Natural killer cell (primary cell): ENCODE results near the gene GPSM1. TPM values are rescaled to one million over a fixed set of nuclear protein-coding genes. Genes with fewer than 3 reads are reported as not detected.
A peak's percentile ranks its signal among the peaks of the same experiment; 100 is the strongest.

Experiments
- ATAC-seq, 3 donors: fragments of 150-1000 bp in 2 of 3; fragments of 200-7000 bp in 1 of 3; cut with Tn5 transposase; 1 replicate in 1 of 3; 2 replicates in 2 of 3; pipeline ENCODE4 v1.10.0; 2021; ENCODE audit warnings: mild to moderate bottlenecking in 2 of 3, moderate library complexity in 2 of 3
- DNase-seq, 2 donors: peaks; one replicate each; pipeline versions ENCODE4 v3.0.0 to v3.0.0-alpha.2; 2013 to 2021; ENCODE audit warnings: mixed read lengths in 1 of 2
- H3K27ac ChIP-seq: one replicate; pipeline ENCODE4 v1.5.1; 2013; ENCODE audit warnings: mild to moderate bottlenecking, low read length
- H3K27me3 ChIP-seq: one replicate; pipeline ENCODE4 v1.6.1; 2013; ENCODE audit warnings: low read length; ENCODE audit not compliant: control insufficient read depth, insufficient read depth
- H3K36me3 ChIP-seq: one replicate; pipeline ENCODE4 v1.6.1; 2013; ENCODE audit warnings: low read length; ENCODE audit not compliant: control insufficient read depth, insufficient read depth
- H3K4me1 ChIP-seq: one replicate; pipeline ENCODE4 v1.6.1; 2013; ENCODE audit warnings: low read length; ENCODE audit not compliant: control insufficient read depth, insufficient read depth
- H3K4me3 ChIP-seq: one replicate; pipeline ENCODE4 v1.5.1; 2013; ENCODE audit warnings: low read length
- H3K9me3 ChIP-seq: one replicate; pipeline ENCODE4 v1.6.1; 2013; ENCODE audit warnings: low read length; ENCODE audit not compliant: control insufficient read depth, insufficient read depth
- H3K27ac Mint-ChIP-seq, 2 donors: one replicate each; pipeline ENCODE4 v1.8.0; 2022; ENCODE audit warnings: mild to moderate bottlenecking in 2 of 2, mixed read lengths in 2 of 2, moderate library complexity in 1 of 2
- H3K27me3 Mint-ChIP-seq, 2 donors: one replicate each; pipeline ENCODE4 v1.8.0; 2022; ENCODE audit warnings: low read depth in 2 of 2, mixed read lengths in 2 of 2
- H3K36me3 Mint-ChIP-seq: one replicate; pipeline ENCODE4 v1.8.0; 2022; ENCODE audit warnings: mixed read lengths
- H3K4me1 Mint-ChIP-seq, 2 donors: one replicate each; pipeline ENCODE4 v1.8.0; 2022; ENCODE audit warnings: mixed read lengths in 2 of 2
- H3K4me3 Mint-ChIP-seq: one replicate; pipeline ENCODE4 v1.8.0; 2022; ENCODE audit warnings: mild to moderate bottlenecking, moderate library complexity, mixed read lengths
- H3K9me3 Mint-ChIP-seq, 2 donors: one replicate each; pipeline ENCODE4 v1.8.0; 2022; ENCODE audit warnings: mixed read lengths in 2 of 2
- WGBS: methylation state at CpG from one replicate; pipeline ENCODE4 v1.1.7; 2013; ENCODE audit warnings: missing lambda C conversion rate; ENCODE audit not compliant: insufficient coverage; 5-methylcytosine and 5-hydroxymethylcytosine counted together
- intact Hi-C: fragments of 100-400 bp; cut with micrococcal nuclease; formaldehyde crosslinking; loops from one replicate; pipeline ENCODE4 v1.14.2; 2022
- total RNA-seq, 4 donors: library from RNA; stranded (reverse); fragments of 120-200 nt in 1 of 4; gene quantifications; one replicate each; pipeline versions ENCODE4 v1.2.3 to v1.2.4, GENCODE V29; 2013 to 2022
- TF ChIP-seq, protein P1 (sequence below): fragments of 200-600 bp; IDR thresholded peaks from one replicate; pipeline ENCODE4 v1.8.0; 2022; ENCODE audit warnings: antibody characterized with exemption

Gene GPSM1
- total RNA-seq, 3 donors from 2014 or later (not counting 1 experiment from before 2014, with no cell fraction given), result 2.6 to 4.2 (median 3.4) TPM

- Histone ChIP-seq H3K27ac (no peak overlapping the region), H3K9me3 (no peaks in the 10 kb centered on the region), H3K4me3 (no peak overlapping the region), H3K36me3 (no peaks in the 10 kb centered on the region), H3K27me3 (no peaks in the 10 kb centered on the region), H3K4me1 (peaks cover 3% of the 10 kb centered on the region)
- TF ChIP-seq, protein P1, sequence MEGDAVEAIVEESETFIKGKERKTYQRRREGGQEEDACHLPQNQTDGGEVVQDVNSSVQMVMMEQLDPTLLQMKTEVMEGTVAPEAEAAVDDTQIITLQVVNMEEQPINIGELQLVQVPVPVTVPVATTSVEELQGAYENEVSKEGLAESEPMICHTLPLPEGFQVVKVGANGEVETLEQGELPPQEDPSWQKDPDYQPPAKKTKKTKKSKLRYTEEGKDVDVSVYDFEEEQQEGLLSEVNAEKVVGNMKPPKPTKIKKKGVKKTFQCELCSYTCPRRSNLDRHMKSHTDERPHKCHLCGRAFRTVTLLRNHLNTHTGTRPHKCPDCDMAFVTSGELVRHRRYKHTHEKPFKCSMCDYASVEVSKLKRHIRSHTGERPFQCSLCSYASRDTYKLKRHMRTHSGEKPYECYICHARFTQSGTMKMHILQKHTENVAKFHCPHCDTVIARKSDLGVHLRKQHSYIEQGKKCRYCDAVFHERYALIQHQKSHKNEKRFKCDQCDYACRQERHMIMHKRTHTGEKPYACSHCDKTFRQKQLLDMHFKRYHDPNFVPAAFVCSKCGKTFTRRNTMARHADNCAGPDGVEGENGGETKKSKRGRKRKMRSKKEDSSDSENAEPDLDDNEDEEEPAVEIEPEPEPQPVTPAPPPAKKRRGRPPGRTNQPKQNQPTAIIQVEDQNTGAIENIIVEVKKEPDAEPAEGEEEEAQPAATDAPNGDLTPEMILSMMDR, result no peak
- ATAC-seq (no peak), DNase-seq (no peak)
- intact Hi-C loops, result no loop called here
- Mint-ChIP-seq H3K9me3 (no peaks in the 10 kb centered on the region), H3K4me3 (no peak overlapping the region), H3K27me3 (no peaks in the 10 kb centered on the region), H3K4me1 (peaks cover 0 to 7% of the 10 kb centered on the region in 2 donors), H3K27ac (no peak overlapping the region), H3K36me3 (no peaks in the 10 kb centered on the region)
- 90% methylated on average over 43 of the region's 43 CpGs for WGBS
Measured at GRCh38 chr9:136337416-136338395, 10.4 kb downstream of the GPSM1 start.

DNA sequence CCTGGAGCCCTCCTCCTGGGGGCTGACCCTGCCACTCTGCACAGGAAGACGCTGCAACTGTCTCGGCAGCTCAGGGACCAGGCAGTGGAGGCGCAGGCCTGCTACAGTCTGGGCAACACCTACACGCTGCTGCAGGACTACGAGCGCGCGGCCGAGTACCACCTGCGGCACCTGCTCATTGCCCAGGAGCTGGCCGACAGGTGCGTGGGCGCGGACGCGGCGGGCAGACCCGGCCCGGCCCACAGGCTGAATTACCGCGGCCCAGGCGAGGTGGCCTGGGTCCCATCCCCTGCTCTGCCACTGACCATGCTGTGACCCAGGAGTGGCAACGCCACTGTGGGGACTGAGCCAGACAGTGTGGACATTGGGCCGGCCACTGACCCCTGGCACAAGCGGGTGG lies 11.2 kb downstream of the GPSM1 start:
- peaks cover 0 to 7% of the 10 kb centered on the region in 2 donors for H3K4me1 Mint-ChIP-seq
- intact Hi-C loops, result no loop called here

GRCh38 chr9:136339173-136339957 lies 12.0 kb downstream of the GPSM1 start:
- no peaks in the 10 kb centered on the region for H3K36me3 Mint-ChIP-seq
- H3K27me3 ChIP-seq, result no peaks in the 10 kb centered on the region
- peaks cover 0 to 7% of the 10 kb centered on the region in 2 donors for H3K4me1 Mint-ChIP-seq
- intact Hi-C loops, result no loop called here
- TF ChIP-seq, protein P1, result peak; percentile 59
- H3K36me3 ChIP-seq, result no peaks in the 10 kb centered on the region
- H3K9me3 ChIP-seq, result no peaks in the 10 kb centered on the region
- WGBS, result 85% methylated on average over 29 of the region's 32 CpGs
- H3K27me3 Mint-ChIP-seq, result no peaks in the 10 kb centered on the region
- no peaks in the 10 kb centered on the region for H3K9me3 Mint-ChIP-seq
- peak in 1 of 2 donors; percentile 55 for DNase-seq
- H3K4me3 ChIP-seq, result no peak overlapping the region
- H3K4me1 ChIP-seq, result peaks cover 7% of the 10 kb centered on the region
- H3K4me3 Mint-ChIP-seq, result no peak overlapping the region
- ATAC-seq, result peak; percentile 48 to 57 (median 51)
- no peak overlapping the region for H3K27ac Mint-ChIP-seq
- H3K27ac ChIP-seq, result no peak overlapping the region

More for the DNA sequence above, 11.2 kb downstream of the GPSM1 start:
- 94% methylated on average over 25 of the region's 25 CpGs for WGBS
- Histone ChIP-seq H3K9me3 (no peaks in the 10 kb centered on the region), H3K36me3 (no peaks in the 10 kb centered on the region), H3K27ac (no peak overlapping the region), H3K4me3 (no peak overlapping the region), H3K4me1 (peaks cover 7% of the 10 kb centered on the region), H3K27me3 (no peaks in the 10 kb centered on the region)
- Mint-ChIP-seq H3K4me3 (no peak overlapping the region), H3K27ac (no peak overlapping the region), H3K9me3 (no peaks in the 10 kb centered on the region), H3K36me3 (no peaks in the 10 kb centered on the region), H3K27me3 (no peaks in the 10 kb centered on the region)
- TF ChIP-seq, protein P1, result no peak
- no peak for ATAC-seq
- no peak for DNase-seq
